PC-9 (cell line): Measurements from ENCODE around the gene VSIG10L.

ENCODE experiments used
- EZH2 ChIP-seq: fragments of 200-600 bp; sonication (generic); IDR thresholded peaks from 2 replicates; pipeline ENCODE4 v1.8.0; 2017; ENCODE audit warnings: antibody characterized with exemption, low read depth
- TF ChIP-seq, protein P1 (sequence below): fragments of 200-600 bp; sonication (generic); conservative IDR thresholded peaks from 2 replicates; pipeline ENCODE4 v1.6.1; 2017; ENCODE audit warnings: mixed run types, antibody characterized with exemption, mild to moderate bottlenecking, moderate library complexity

GRCh38 chr19:51375504-51376221 is 33.7 kb upstream of the VSIG10L start:
- TF ChIP-seq EZH2, result no peak
- TF ChIP-seq, protein P1, sequence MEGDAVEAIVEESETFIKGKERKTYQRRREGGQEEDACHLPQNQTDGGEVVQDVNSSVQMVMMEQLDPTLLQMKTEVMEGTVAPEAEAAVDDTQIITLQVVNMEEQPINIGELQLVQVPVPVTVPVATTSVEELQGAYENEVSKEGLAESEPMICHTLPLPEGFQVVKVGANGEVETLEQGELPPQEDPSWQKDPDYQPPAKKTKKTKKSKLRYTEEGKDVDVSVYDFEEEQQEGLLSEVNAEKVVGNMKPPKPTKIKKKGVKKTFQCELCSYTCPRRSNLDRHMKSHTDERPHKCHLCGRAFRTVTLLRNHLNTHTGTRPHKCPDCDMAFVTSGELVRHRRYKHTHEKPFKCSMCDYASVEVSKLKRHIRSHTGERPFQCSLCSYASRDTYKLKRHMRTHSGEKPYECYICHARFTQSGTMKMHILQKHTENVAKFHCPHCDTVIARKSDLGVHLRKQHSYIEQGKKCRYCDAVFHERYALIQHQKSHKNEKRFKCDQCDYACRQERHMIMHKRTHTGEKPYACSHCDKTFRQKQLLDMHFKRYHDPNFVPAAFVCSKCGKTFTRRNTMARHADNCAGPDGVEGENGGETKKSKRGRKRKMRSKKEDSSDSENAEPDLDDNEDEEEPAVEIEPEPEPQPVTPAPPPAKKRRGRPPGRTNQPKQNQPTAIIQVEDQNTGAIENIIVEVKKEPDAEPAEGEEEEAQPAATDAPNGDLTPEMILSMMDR, result no peak
